Upper lobe of left lung (tissue), 4 donors: Measurements from ENCODE around the gene C2orf69.

Experiments
- CTCF ChIP-seq, 6 experiments: fragments of 450-650 bp in 4 of 6; fragments of 200-600 bp in 2 of 6; sonication (generic) in 2 of 6; IDR thresholded peaks; one replicate each; pipeline ENCODE4 v1.5.1; 2016 to 2019; ENCODE audit warnings: antibody characterized with exemption in 6 of 6
- POLR2A ChIP-seq, 4 donors: fragments of 450-650 bp; IDR thresholded peaks; one replicate each; pipeline ENCODE4 v1.5.1; 2016 to 2017; ENCODE audit warnings: antibody characterized with exemption in 4 of 4, mild to moderate bottlenecking in 2 of 4
- POLR2AphosphoS5 ChIP-seq, 2 donors: sonication (generic); formaldehyde crosslinking; IDR thresholded peaks; one replicate each; pipeline ENCODE4 v1.5.1; 2017; ENCODE audit warnings: antibody characterized with exemption in 2 of 2

- TF ChIP-seq POLR2AphosphoS5 (IDR thresholded peaks at IDR 0.05) (no peak), CTCF (IDR thresholded peaks at IDR 0.05) (no peak), POLR2A (IDR thresholded peaks at IDR 0.05) (no peak)
These were observed 726 bp downstream of the C2orf69 start for GRCh38 chr2:199911877-199912161.
